Cardiac muscle cell (in vitro differentiated cells and primary cell): ENCODE results near the gene L2HGDH. TPM values are rescaled to one million over a fixed set of nuclear protein-coding genes. Genes with fewer than 3 reads are reported as not detected.

Experiments
- DNase-seq, 2 donors: peaks; one replicate each; pipeline versions ENCODE4 v3.0.0 to v3.0.0-alpha.2; 2010 to 2017; ENCODE audit warnings: low read depth in 1 of 2, low spot score in 1 of 2
- H3K27ac ChIP-seq: fragments of 200-600 bp; sonication (generic); 2 replicates; pipeline ENCODE4 v1.5.1; 2016
- H3K27me3 ChIP-seq: fragments of 200-600 bp; sonication (generic); 2 replicates; pipeline ENCODE4 v1.6.0; 2016; ENCODE audit warnings: control low read depth
- H3K36me3 ChIP-seq: fragments of 200-600 bp; sonication (generic); 2 replicates; pipeline ENCODE4 v1.5.1; 2016; ENCODE audit warnings: control low read depth
- H3K4me1 ChIP-seq: fragments of 200-600 bp; sonication (generic); 2 replicates; pipeline ENCODE4 v1.8.1; 2017; ENCODE audit warnings: low read depth, mild to moderate bottlenecking, mixed run types
- H3K4me3 ChIP-seq: fragments of 200-600 bp; sonication (generic); 2 replicates; pipeline ENCODE4 v1.5.1; 2016; ENCODE audit warnings: mild to moderate bottlenecking
- H3K9me3 ChIP-seq: fragments of 200-600 bp; sonication (generic); 2 replicates; pipeline ENCODE4 v1.5.1; 2017; ENCODE audit warnings: low read depth, mild to moderate bottlenecking, control low read depth
- CTCF ChIP-seq: IDR thresholded peaks from 2 replicates; pipeline ENCODE4 v1.5.1; 2012; ENCODE audit warnings: low read depth, mild to moderate bottlenecking, low read length
- polyA plus RNA-seq: library from polyadenylated mRNA; unstranded; fragments of >200 nt; fragmentation: Nextera tagmentation; extraction: Ambion mirVana; gene quantifications from 2 replicates; pipeline ENCODE4 v1.2.1, GENCODE V29; 2016
- total RNA-seq: library from RNA; depleted of rRNA; stranded (reverse); fragments of >200 nt; gene quantifications from 2 replicates; pipeline ENCODE4 v1.2.3, GENCODE V29; 2016

L2HGDH gene
- total and polyA plus RNA-seq, 2 experiments from 2014 or later, result 9.4 to 13.8 TPM

GRCh38 chr14:50198499-50198898 lies 113.5 kb downstream of the L2HGDH start:
- no peak for DNase-seq
- no peaks in the 10 kb centered on the region for H3K27me3 ChIP-seq
- H3K4me1 ChIP-seq, result no peaks in the 10 kb centered on the region
- no peaks in the 10 kb centered on the region for H3K9me3 ChIP-seq
- no peak overlapping the region for H3K27ac ChIP-seq
- no peak overlapping the region for H3K4me3 ChIP-seq
- H3K36me3 ChIP-seq, result peaks cover 35% of the 10 kb centered on the region
- TF ChIP-seq CTCF, result no peak

- DNase-seq, result no peak
- no peak overlapping the region for H3K4me3 ChIP-seq
- H3K27ac ChIP-seq, result no peak overlapping the region
- peaks cover 17% of the 10 kb centered on the region for H3K36me3 ChIP-seq
- TF ChIP-seq CTCF, result no peak
- no peaks in the 10 kb centered on the region for H3K27me3 ChIP-seq
- no peaks in the 10 kb centered on the region for H3K9me3 ChIP-seq
- H3K4me1 ChIP-seq, result no peaks in the 10 kb centered on the region
Observed at GRCh38 chr14:50191499-50191898, 120.5 kb downstream of the L2HGDH start.

Other genes with a start within 250 kb of the L2HGDH start
- 3.8 and 4.8 TPM in 2 replicates for gene VCPKMT, start 195.7 kb downstream of the L2HGDH start, total RNA-seq
- gene VCPKMT, start 195.7 kb downstream of the L2HGDH start, polyA plus RNA-seq, result 8.7 and 10.7 TPM in 2 replicates
- gene SOS2, start 80.7 kb downstream of the L2HGDH start, total RNA-seq, result 10.1 and 14.3 TPM in 2 replicates
- gene SOS2, start 80.7 kb downstream of the L2HGDH start, polyA plus RNA-seq, result 11.8 and 15.4 TPM in 2 replicates
- gene DMAC2L, start 95 bp upstream of the L2HGDH start, total RNA-seq, result 8.5 and 17.7 TPM in 2 replicates
- gene DMAC2L, start 95 bp upstream of the L2HGDH start, polyA plus RNA-seq, result 27.5 and 33.3 TPM in 2 replicates
- gene CDKL1, start 84.7 kb upstream of the L2HGDH start, total RNA-seq, result 0.63 and 1.0 TPM in 2 replicates
- 0.17 and 2.5 TPM in 2 replicates for gene CDKL1, start 84.7 kb upstream of the L2HGDH start, polyA plus RNA-seq
- gene MAP4K5, start 220.3 kb upstream of the L2HGDH start, total RNA-seq, result 158 and 402 TPM in 2 replicates
- 53.0 and 79.2 TPM in 2 replicates for gene MAP4K5, start 220.3 kb upstream of the L2HGDH start, polyA plus RNA-seq
- gene ATL1, start 247.9 kb upstream of the L2HGDH start, total RNA-seq, result 0.39 and 1.5 TPM in 2 replicates
- 1.0 and 3.3 TPM in 2 replicates for gene ATL1, start 247.9 kb upstream of the L2HGDH start, polyA plus RNA-seq